HG03135 (cell line): ENCODE measurements around the gene NBEA.

Experiments
- ATAC-seq: cut with Tn5 transposase; IDR thresholded peaks from one replicate; pipeline ENCODE4 v1.9.1; 2021; ENCODE audit warnings: mild to moderate bottlenecking, moderate library complexity; ENCODE audit not compliant: unreplicated experiment

The NBEA gene

GRCh38 chr13:35472323-35472881 lies 530.3 kb downstream of the NBEA start:
- no peak for ATAC-seq

GRCh38 chr13:35473206-35473775 lies 531.2 kb downstream of the NBEA start:
- ATAC-seq = no peak

GRCh38 chr13:35473802-35474201 lies 531.7 kb downstream of the NBEA start:
- ATAC-seq = no peak

GRCh38 chr13:35474496-35475211 lies 532.6 kb downstream of the NBEA start:
- no peak for ATAC-seq

GRCh38 chr13:35475212-35475959 lies 533.3 kb downstream of the NBEA start:
- no peak for ATAC-seq

- ATAC-seq = no peak
These were observed 534.2 kb downstream of the NBEA start, which contains the start of gene MAB21L1 for GRCh38 chr13:35475960-35476943. Gene MAB21L1, minus strand, starts transcription at chr13:35476689. Its CDS starts 551 bp downstream, at chr13:35476138.

GRCh38 chr13:35477386-35477946 lies 535.4 kb downstream of the NBEA start:
- no peak for ATAC-seq

- no peak for ATAC-seq
These were observed 536.4 kb downstream of the NBEA start for GRCh38 chr13:35478271-35479037.

- no peak for ATAC-seq
These were observed 537.0 kb downstream of the NBEA start for GRCh38 chr13:35479038-35479492.

GRCh38 chr13:35479706-35480105 lies 537.6 kb downstream of the NBEA start:
- ATAC-seq = no peak

GRCh38 chr13:35480346-35480745 lies 538.3 kb downstream of the NBEA start:
- no peak for ATAC-seq

GRCh38 chr13:35481777-35482176 lies 539.7 kb downstream of the NBEA start:
- no peak for ATAC-seq

- ATAC-seq = no peak
These were observed 540.5 kb downstream of the NBEA start for GRCh38 chr13:35482527-35482926.

GRCh38 chr13:35483761-35484160 lies 541.7 kb downstream of the NBEA start:
- no peak for ATAC-seq

- ATAC-seq = no peak
These were observed 542.3 kb downstream of the NBEA start for GRCh38 chr13:35484384-35484783.

- no peak for ATAC-seq
These were observed 543.4 kb downstream of the NBEA start for GRCh38 chr13:35485424-35485823.

GRCh38 chr13:35489050-35489449 lies 547.0 kb downstream of the NBEA start:
- ATAC-seq = no peak

- no peak for ATAC-seq
These were observed 553.9 kb downstream of the NBEA start for GRCh38 chr13:35496006-35496405.

- ATAC-seq = no peak
These were observed 554.8 kb downstream of the NBEA start for GRCh38 chr13:35496761-35497386.
